Breast epithelium (tissue), 4 donors: ENCODE data around the gene INSYN2B. TPM values are rescaled to one million over a fixed set of nuclear protein-coding genes. Genes with fewer than 3 reads are reported as not detected.

Experiments
- DNase-seq, 2 donors: peaks; one replicate each; pipeline ENCODE4 v3.0.0-alpha.2; 2019; ENCODE audit warnings: low spot score in 2 of 2
- H3K27ac ChIP-seq, 2 donors: fragments of 200-600 bp; sonication (generic) in 1 of 2; one replicate each; pipeline ENCODE4 v1.5.1; 2016 to 2019; ENCODE audit warnings: mild to moderate bottlenecking in 1 of 2
- H3K27me3 ChIP-seq, 2 donors: fragments of 200-600 bp; sonication (generic) in 1 of 2; one replicate each; pipeline versions ENCODE4 v1.5.1 to v1.6.0; 2017 to 2019; ENCODE audit warnings: control low read depth in 1 of 2, mild to moderate bottlenecking in 1 of 2
- H3K36me3 ChIP-seq: fragments of 200-600 bp; one replicate; pipeline ENCODE4 v1.5.1; 2019
- H3K4me1 ChIP-seq, 2 donors: fragments of 200-600 bp; sonication (generic); one replicate each; pipeline ENCODE4 v1.5.1; 2016 to 2019; ENCODE audit warnings: control low read depth in 1 of 2
- H3K4me3 ChIP-seq, 3 donors: fragments of 200-600 bp; sonication (generic); 1 replicate in 2 of 3; 2 replicates in 1 of 3; pipeline ENCODE4 v1.5.1; 2016 to 2019; ENCODE audit warnings: mild to moderate bottlenecking in 3 of 3, moderate library complexity in 2 of 3
- H3K9me3 ChIP-seq, 2 donors: fragments of 200-600 bp; sonication (generic) in 1 of 2; one replicate each; pipeline ENCODE4 v1.5.1; 2016 to 2019; ENCODE audit warnings: control low read depth in 1 of 2
- POLR2A ChIP-seq: fragments of 450-650 bp; IDR thresholded peaks from one replicate; pipeline ENCODE4 v1.6.1; 2016; ENCODE audit warnings: antibody characterized with exemption, mild to moderate bottlenecking, moderate library complexity
- POLR2AphosphoS5 ChIP-seq, 3 donors: sonication (generic); formaldehyde crosslinking; IDR thresholded peaks; one replicate each; pipeline ENCODE4 v1.6.1; 2017; ENCODE audit warnings: antibody characterized with exemption in 3 of 3
- intact Hi-C: fragments of 100-400 bp; cut with DNase I; formaldehyde crosslinking; loops from one replicate; pipeline ENCODE4 v1.15.1; 2023; ENCODE audit warnings: low total_unique reads
- total RNA-seq, 3 donors: library from RNA; depleted of rRNA; stranded (reverse); fragments of >200 nt; gene quantifications; one replicate each; pipeline ENCODE4 v1.1.0, GENCODE V29; 2016
- TF ChIP-seq, protein P1 (sequence below), 3 donors: fragments of 450-650 bp; IDR thresholded peaks; one replicate each; pipeline ENCODE4 v1.5.1; 2016 to 2017; ENCODE audit warnings: antibody characterized with exemption in 3 of 3, mild to moderate bottlenecking in 3 of 3, moderate library complexity in 3 of 3

INSYN2B gene
- total RNA-seq, 3 donors from 2014 or later: 1.3 to 9.1 TPM; not detected in 1

DNA sequence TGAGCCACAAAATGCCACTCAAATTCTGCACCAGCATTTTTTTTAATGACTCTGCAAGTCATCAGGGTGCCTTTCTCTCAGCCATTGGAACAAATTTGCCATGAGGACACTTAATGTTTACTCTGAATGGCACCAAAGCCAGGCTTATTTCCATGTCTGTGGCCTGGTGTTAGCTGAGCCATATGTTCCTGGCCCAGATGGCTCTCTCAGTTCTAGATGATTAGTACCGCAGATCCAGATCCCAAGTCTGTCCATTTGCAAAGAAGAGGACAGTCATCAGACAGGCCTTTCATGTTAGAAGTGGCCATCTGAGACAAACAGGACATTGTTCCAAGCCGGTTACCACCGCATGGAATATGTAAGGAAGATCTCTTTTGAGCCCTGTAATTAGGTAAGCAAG lies 70.3 kb downstream of the INSYN2B start:
- no peak overlapping the region for H3K4me3 ChIP-seq
- no peaks in the 10 kb centered on the region for H3K27me3 ChIP-seq
- H3K27ac ChIP-seq: peak overlapping the region in 1 of 2 donors; percentile 3
- no peaks in the 10 kb centered on the region for H3K4me1 ChIP-seq
- no peak for DNase-seq
- TF ChIP-seq, protein P1, sequence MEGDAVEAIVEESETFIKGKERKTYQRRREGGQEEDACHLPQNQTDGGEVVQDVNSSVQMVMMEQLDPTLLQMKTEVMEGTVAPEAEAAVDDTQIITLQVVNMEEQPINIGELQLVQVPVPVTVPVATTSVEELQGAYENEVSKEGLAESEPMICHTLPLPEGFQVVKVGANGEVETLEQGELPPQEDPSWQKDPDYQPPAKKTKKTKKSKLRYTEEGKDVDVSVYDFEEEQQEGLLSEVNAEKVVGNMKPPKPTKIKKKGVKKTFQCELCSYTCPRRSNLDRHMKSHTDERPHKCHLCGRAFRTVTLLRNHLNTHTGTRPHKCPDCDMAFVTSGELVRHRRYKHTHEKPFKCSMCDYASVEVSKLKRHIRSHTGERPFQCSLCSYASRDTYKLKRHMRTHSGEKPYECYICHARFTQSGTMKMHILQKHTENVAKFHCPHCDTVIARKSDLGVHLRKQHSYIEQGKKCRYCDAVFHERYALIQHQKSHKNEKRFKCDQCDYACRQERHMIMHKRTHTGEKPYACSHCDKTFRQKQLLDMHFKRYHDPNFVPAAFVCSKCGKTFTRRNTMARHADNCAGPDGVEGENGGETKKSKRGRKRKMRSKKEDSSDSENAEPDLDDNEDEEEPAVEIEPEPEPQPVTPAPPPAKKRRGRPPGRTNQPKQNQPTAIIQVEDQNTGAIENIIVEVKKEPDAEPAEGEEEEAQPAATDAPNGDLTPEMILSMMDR (IDR thresholded peaks at IDR 0.05): no peak
- TF ChIP-seq POLR2A (no peak), POLR2AphosphoS5 (IDR thresholded peaks at IDR 0.05) (no peak)
- no peaks in the 10 kb centered on the region for H3K9me3 ChIP-seq
- H3K36me3 ChIP-seq: no peaks in the 10 kb centered on the region
- intact Hi-C loops: no loop called here

DNA sequence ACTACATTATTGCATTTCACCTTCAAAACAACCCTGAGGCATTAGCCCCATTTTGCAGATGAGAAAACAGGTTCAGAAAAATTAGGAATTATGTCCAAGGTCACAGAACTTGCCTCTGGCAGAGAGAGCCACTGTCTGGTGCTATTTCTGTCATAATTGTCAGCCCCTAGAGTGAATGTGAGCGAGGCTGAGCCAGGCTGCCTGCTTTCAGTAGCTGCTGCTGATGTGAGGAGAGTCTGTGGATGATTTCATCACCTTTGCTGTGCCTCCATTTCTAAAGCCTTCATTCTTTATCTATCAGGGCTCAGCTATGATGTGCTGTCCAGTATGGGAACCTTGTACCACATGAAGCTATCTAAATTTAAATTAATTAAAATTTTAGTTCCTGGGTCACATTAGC lies 71.4 kb downstream of the INSYN2B start:
- H3K27me3 ChIP-seq: no peaks in the 10 kb centered on the region
- TF ChIP-seq, protein P1 (IDR thresholded peaks at IDR 0.05): no peak
- TF ChIP-seq POLR2A (no peak), POLR2AphosphoS5 (IDR thresholded peaks at IDR 0.05) (no peak)
- H3K4me3 ChIP-seq: no peak overlapping the region
- no peak for DNase-seq
- H3K36me3 ChIP-seq: no peaks in the 10 kb centered on the region
- H3K9me3 ChIP-seq: no peaks in the 10 kb centered on the region
- H3K27ac ChIP-seq: no peak overlapping the region
- intact Hi-C loops: no loop called here
- H3K4me1 ChIP-seq: peaks cover 0 to 3% of the 10 kb centered on the region in 2 donors

GRCh38 chr5:169906745-169907649 lies 73.3 kb downstream of the INSYN2B start:
- TF ChIP-seq, protein P1 (IDR thresholded peaks at IDR 0.05): no peak
- TF ChIP-seq POLR2A: no peak
- TF ChIP-seq POLR2AphosphoS5 (IDR thresholded peaks at IDR 0.05): no peak
- Histone ChIP-seq H3K36me3 (no peaks in the 10 kb centered on the region), H3K4me1 (peaks cover 0 to 3% of the 10 kb centered on the region in 2 donors), H3K4me3 (no peak overlapping the region), H3K27me3 (no peaks in the 10 kb centered on the region), H3K9me3 (no peaks in the 10 kb centered on the region), H3K27ac (no peak overlapping the region)
- intact Hi-C loops: no loop called here
- no peak for DNase-seq

DNA sequence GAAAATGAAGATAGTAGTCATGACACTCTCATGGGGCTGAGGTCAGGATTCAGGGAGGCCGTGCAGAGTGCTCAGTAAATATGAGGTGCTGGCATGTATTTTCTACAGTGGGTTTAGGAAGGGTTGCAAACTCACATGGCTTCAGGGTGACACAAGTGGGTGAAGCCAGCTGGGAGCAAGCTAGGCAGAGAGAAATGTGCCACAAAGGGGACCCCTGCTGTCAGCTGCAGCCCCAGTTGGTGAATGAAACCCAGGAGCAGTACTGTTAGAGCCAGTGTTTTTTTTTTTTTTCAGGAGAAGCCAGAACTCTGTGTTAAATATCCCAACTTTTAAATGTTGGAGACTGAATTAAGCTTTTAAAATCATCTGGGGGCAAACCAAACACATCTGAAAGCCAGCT lies 75.3 kb downstream of the INSYN2B start:
- intact Hi-C loops: no loop called here
- TF ChIP-seq POLR2A (no peak), POLR2AphosphoS5 (IDR thresholded peaks at IDR 0.05) (no peak)
- TF ChIP-seq, protein P1 (IDR thresholded peaks at IDR 0.05): no peak
- Histone ChIP-seq H3K36me3 (no peaks in the 10 kb centered on the region), H3K4me3 (no peak overlapping the region), H3K9me3 (no peaks in the 10 kb centered on the region), H3K27ac (no peak overlapping the region), H3K27me3 (no peaks in the 10 kb centered on the region), H3K4me1 (peaks cover 0 to 3% of the 10 kb centered on the region in 2 donors)
- DNase-seq: no peak

DNA sequence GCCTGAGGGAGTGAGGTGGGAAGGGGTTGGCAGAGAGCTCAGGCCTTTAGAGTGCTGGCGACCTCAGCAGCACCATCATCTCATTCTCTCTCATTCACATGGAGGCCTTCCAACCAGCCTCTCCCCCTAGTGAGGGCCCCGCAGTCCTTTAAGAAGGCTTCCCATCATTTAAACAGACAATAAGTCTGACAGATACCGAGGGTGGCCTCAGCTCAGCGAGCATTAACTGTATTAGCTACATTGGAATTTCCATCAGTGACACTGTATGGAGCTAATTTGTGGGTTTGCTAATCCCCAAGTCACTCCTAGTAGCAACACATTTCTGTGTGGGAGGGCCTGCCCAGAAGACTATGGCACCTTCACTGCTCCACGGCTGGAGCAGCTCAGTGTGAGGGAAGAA lies 75.8 kb downstream of the INSYN2B start:
- TF ChIP-seq POLR2AphosphoS5 (IDR thresholded peaks at IDR 0.05) (no peak), POLR2A (no peak)
- TF ChIP-seq, protein P1 (IDR thresholded peaks at IDR 0.05): no peak
- intact Hi-C loops: no loop called here
- DNase-seq: no peak
- no peak overlapping the region for H3K4me3 ChIP-seq
- no peak overlapping the region for H3K27ac ChIP-seq
- H3K9me3 ChIP-seq: no peaks in the 10 kb centered on the region
- H3K36me3 ChIP-seq: no peaks in the 10 kb centered on the region
- H3K4me1 ChIP-seq: peaks cover 0 to 3% of the 10 kb centered on the region in 2 donors
- no peaks in the 10 kb centered on the region for H3K27me3 ChIP-seq
